HG02759 (cell line): ENCODE data around the gene CD7.

ENCODE experiments used
- ATAC-seq: cut with Tn5 transposase; IDR thresholded peaks from one replicate; pipeline ENCODE4 v1.9.1; 2021; ENCODE audit warnings: mild to moderate bottlenecking, moderate library complexity; ENCODE audit not compliant: unreplicated experiment

CD7 gene

GRCh38 chr17:82316651-82317393 lies 586 bp downstream of the CD7 start:
- no peak for ATAC-seq

GRCh38 chr17:82315703-82316358 lies 1.6 kb downstream of the CD7 start:
- ATAC-seq: no peak

GRCh38 chr17:82314727-82315605 lies 2.4 kb downstream of the CD7 start:
- ATAC-seq: no peak

- ATAC-seq: no peak
Measured at GRCh38 chr17:82314012-82314726, 3.2 kb downstream of the CD7 start.

- no peak for ATAC-seq
Measured at GRCh38 chr17:82313195-82314011, 4.0 kb downstream of the CD7 start.

GRCh38 chr17:82311971-82312370 lies 5.4 kb downstream of the CD7 start:
- no peak for ATAC-seq

GRCh38 chr17:82310877-82311276 lies 6.5 kb downstream of the CD7 start:
- ATAC-seq: no peak

- no peak for ATAC-seq
Measured at GRCh38 chr17:82309656-82310570, 7.5 kb downstream of the CD7 start.

- no peak for ATAC-seq
Measured at GRCh38 chr17:82305727-82306300, 11.6 kb downstream of the CD7 start.

GRCh38 chr17:82304826-82305726 lies 12.3 kb downstream of the CD7 start:
- no peak for ATAC-seq

- ATAC-seq: no peak
Measured at GRCh38 chr17:82303944-82304808, 13.2 kb downstream of the CD7 start.

GRCh38 chr17:82302991-82303943 lies 14.1 kb downstream of the CD7 start:
- no peak for ATAC-seq

- ATAC-seq: no peak
Measured at GRCh38 chr17:82302568-82302963, 14.8 kb downstream of the CD7 start.

- no peak for ATAC-seq
Measured at GRCh38 chr17:82301916-82302567, 15.4 kb downstream of the CD7 start.

- no peak for ATAC-seq
Measured at GRCh38 chr17:82301300-82301915, 16.0 kb downstream of the CD7 start.
